HEK293 (cell line): Measurements from ENCODE around the gene MARCHF5.

Experiments used
- CTCF ChIA-PET: fragments of 350-600 bp; formaldehyde crosslinking; extraction: SDS; loops from one replicate; lab custom pipeline; 2021; ENCODE audit warnings: antibody characterized with exemption; lab: Yijun Ruan, JAX
- POLR2A ChIA-PET: fragments of 300-600 bp; formaldehyde crosslinking; extraction: SDS; loops from one replicate; lab custom pipeline; 2020; ENCODE audit warnings: antibody characterized with exemption, inconsistent platforms; lab: Yijun Ruan, JAX
- H3K27ac ChIP-seq: fragments of 200-500 bp; sonication (Bioruptor generic); 2 replicates; pipeline ENCODE4 v1.5.1; 2014; ENCODE audit warnings: low read depth, low read length, control low read depth, inconsistent platforms; ENCODE audit errors: extremely low read depth
- H3K36me3 ChIP-seq, 2 experiments: fragments of 200-500 bp in 1 of 2; sonication (Bioruptor generic) in 1 of 2; 1 replicate in 1 of 2; 2 replicates in 1 of 2; pipeline ENCODE4 v1.5.1; 2014 to 2017; ENCODE audit warnings: inconsistent platforms in 2 of 2, low read length in 2 of 2; ENCODE audit not compliant: control insufficient read depth in 2 of 2, insufficient read depth in 1 of 2
- H3K4me1 ChIP-seq: fragments of 200-500 bp; sonication (Bioruptor generic); 2 replicates; pipeline ENCODE4 v1.5.1; 2014; ENCODE audit warnings: mild to moderate bottlenecking, low read length, inconsistent platforms; ENCODE audit not compliant: control insufficient read depth, insufficient read depth
- H3K4me3 ChIP-seq: 2 replicates; pipeline ENCODE4 v1.5.1; 2011; ENCODE audit warnings: low read depth, mild to moderate bottlenecking, control low read depth, low read length, moderate library complexity
- H3K9me3 ChIP-seq: fragments of 200-500 bp; sonication (Bioruptor generic); 2 replicates; pipeline ENCODE4 v1.5.1; 2014; ENCODE audit warnings: low read depth, low read length, inconsistent platforms; ENCODE audit not compliant: control insufficient read depth, insufficient read depth
- HOXD13 ChIP-seq: sonication (generic); formaldehyde crosslinking; IDR thresholded peaks from 2 replicates; pipeline ENCODE4 v1.8.0; 2022; ENCODE audit warnings: missing genetic modification reagents, borderline replicate concordance
- SCRT1 ChIP-seq: fragments of 450-650 bp; formaldehyde crosslinking; IDR thresholded peaks from 2 replicates; pipeline ENCODE4 v1.5.1; 2016; ENCODE audit warnings: missing biosample characterization, missing genetic modification characterization, borderline replicate concordance
- SCRT2 ChIP-seq: fragments of 450-650 bp; formaldehyde crosslinking; IDR thresholded peaks from 2 replicates; pipeline ENCODE4 v1.5.1; 2016; ENCODE audit warnings: missing biosample characterization, missing genetic modification characterization
- YY1 ChIP-seq: fragments of 450-650 bp; formaldehyde crosslinking; IDR thresholded peaks from 2 replicates; pipeline ENCODE4 v1.5.1; 2018; ENCODE audit warnings: missing biosample characterization, missing genetic modification characterization
- ZBTB49 ChIP-seq: fragments of 450-650 bp; formaldehyde crosslinking; IDR thresholded peaks from 2 replicates; pipeline ENCODE4 v1.5.1; 2016; ENCODE audit warnings: missing biosample characterization, missing genetic modification characterization, low read depth
- ZNF211 ChIP-seq: fragments of 450-650 bp; formaldehyde crosslinking; IDR thresholded peaks from 2 replicates; pipeline ENCODE4 v1.5.1; 2016; ENCODE audit warnings: low read depth, missing biosample characterization, missing genetic modification characterization
- ZNF350 ChIP-seq: fragments of 450-650 bp; formaldehyde crosslinking; IDR thresholded peaks from 2 replicates; pipeline ENCODE4 v1.5.0; 2017; ENCODE audit warnings: missing biosample characterization, mild to moderate bottlenecking, missing genetic modification characterization
- ZNF518A ChIP-seq: fragments of 450-650 bp; formaldehyde crosslinking; conservative IDR thresholded peaks from 2 replicates; pipeline ENCODE4 v1.5.1; 2016; ENCODE audit warnings: low read depth, missing biosample characterization, missing genetic modification characterization
- ZNF600 ChIP-seq: fragments of 450-650 bp; formaldehyde crosslinking; IDR thresholded peaks from 2 replicates; pipeline ENCODE4 v1.5.1; 2016; ENCODE audit warnings: missing biosample characterization, missing genetic modification characterization
- ZNF629 ChIP-seq: fragments of 450-650 bp; formaldehyde crosslinking; IDR thresholded peaks from 2 replicates; pipeline ENCODE4 v1.5.1; 2017; ENCODE audit warnings: missing biosample characterization, missing genetic modification characterization
- ZNF747 ChIP-seq: fragments of 450-650 bp; formaldehyde crosslinking; IDR thresholded peaks from 2 replicates; pipeline ENCODE4 v1.5.1; 2016; ENCODE audit warnings: missing biosample characterization, missing genetic modification characterization
- ZNF791 ChIP-seq: fragments of 450-650 bp; formaldehyde crosslinking; IDR thresholded peaks from 2 replicates; pipeline ENCODE4 v1.5.1; 2016; ENCODE audit warnings: missing biosample characterization, missing genetic modification characterization
- TF ChIP-seq, protein P1 (sequence below): fragments of 450-650 bp; formaldehyde crosslinking; IDR thresholded peaks from 2 replicates; pipeline ENCODE4 v1.5.1; 2016; ENCODE audit warnings: missing biosample characterization, missing genetic modification characterization

MARCHF5 gene

GRCh38 chr10:92382631-92383030 lies 91.7 kb downstream of the MARCHF5 start:
- no peak overlapping the region for H3K4me3 ChIP-seq
- POLR2A ChIA-PET: no interaction called here
- H3K36me3 ChIP-seq: no peaks in the 10 kb centered on the region
- H3K4me1 ChIP-seq: no peaks in the 10 kb centered on the region
- TF ChIP-seq YY1 (tag by site-specific recombination) (no peak), ZNF350 (tag by site-specific recombination) (no peak)
- CTCF ChIA-PET: no interaction called here
- no peak overlapping the region for H3K27ac ChIP-seq
- no peaks in the 10 kb centered on the region for H3K9me3 ChIP-seq

GRCh38 chr10:92384741-92385140 lies 93.8 kb downstream of the MARCHF5 start:
- ChIA-PET CTCF (no interaction called here), POLR2A (no interaction called here)
- Histone ChIP-seq H3K36me3 (no peaks in the 10 kb centered on the region), H3K27ac (no peak overlapping the region), H3K9me3 (no peaks in the 10 kb centered on the region), H3K4me1 (no peaks in the 10 kb centered on the region), H3K4me3 (no peak overlapping the region)
- no peak for TF ChIP-seq ZBTB49
- TF ChIP-seq ZNF518A: no peak
- no peak for TF ChIP-seq ZNF600 (tag by site-specific recombination)
- TF ChIP-seq SCRT1 (tag by site-specific recombination): peak; percentile 17; the same call in 1 of the 2 replicates
- TF ChIP-seq ZNF211 (tag by site-specific recombination): no peak
- 0 out of 2 replicates have a peak, but pooled peaks have one; percentile 28 for TF ChIP-seq SCRT2

- H3K4me3 ChIP-seq: no peak overlapping the region
- POLR2A ChIA-PET: no interaction called here
- CTCF ChIA-PET: no interaction called here
- H3K36me3 ChIP-seq: no peaks in the 10 kb centered on the region
- no peaks in the 10 kb centered on the region for H3K9me3 ChIP-seq
- H3K4me1 ChIP-seq: no peaks in the 10 kb centered on the region
- TF ChIP-seq ZNF629 (tag by site-specific recombination): no peak
- TF ChIP-seq ZNF791 (tag by site-specific recombination): no peak
- no peak for TF ChIP-seq ZNF747 (tag by site-specific recombination)
- no peak for TF ChIP-seq HOXD13 (CRISPR knock-in tag)
- TF ChIP-seq, protein P1, sequence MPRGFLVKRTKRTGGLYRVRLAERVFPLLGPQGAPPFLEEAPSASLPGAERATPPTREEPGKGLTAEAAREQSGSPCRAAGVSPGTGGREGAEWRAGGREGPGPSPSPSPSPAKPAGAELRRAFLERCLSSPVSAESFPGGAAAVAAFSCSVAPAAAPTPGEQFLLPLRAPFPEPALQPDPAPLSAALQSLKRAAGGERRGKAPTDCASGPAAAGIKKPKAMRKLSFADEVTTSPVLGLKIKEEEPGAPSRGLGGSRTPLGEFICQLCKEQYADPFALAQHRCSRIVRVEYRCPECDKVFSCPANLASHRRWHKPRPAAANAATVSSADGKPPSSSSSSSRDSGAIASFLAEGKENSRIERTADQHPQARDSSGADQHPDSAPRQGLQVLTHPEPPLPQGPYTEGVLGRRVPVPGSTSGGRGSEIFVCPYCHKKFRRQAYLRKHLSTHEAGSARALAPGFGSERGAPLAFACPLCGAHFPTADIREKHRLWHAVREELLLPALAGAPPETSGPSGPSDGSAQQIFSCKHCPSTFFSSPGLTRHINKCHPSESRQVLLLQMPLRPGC (tag by site-specific recombination): no peak
- H3K27ac ChIP-seq: no peak overlapping the region
These were observed 94.9 kb downstream of the MARCHF5 start for GRCh38 chr10:92385831-92386230.
